Aorta (tissue), 5 donors: ENCODE measurements around the gene PCDHA2. TPM values are rescaled to one million over a fixed set of nuclear protein-coding genes. Genes with fewer than 3 reads are reported as not detected.
"Not testable (repeated sequence)": the region's sequence is repeated elsewhere in the genome, so short reads cannot be mapped to it uniquely, and the experiment has no call there.

Experiments used
- ATAC-seq: fragments of 200-7000 bp; cut with Tn5 transposase; one replicate; pipeline ENCODE4 v1.9.1; 2022; ENCODE audit warnings: moderate library complexity; ENCODE audit not compliant: low FRiP score
- DNase-seq, 2 donors: peaks; one replicate each; pipeline ENCODE4 v3.0.0-alpha.2; 2020
- H3K27ac ChIP-seq, 2 donors: one replicate each; pipeline ENCODE4 v1.5.1; 2013; ENCODE audit warnings: low read length in 2 of 2, mild to moderate bottlenecking in 2 of 2, moderate library complexity in 2 of 2, control low read depth in 1 of 2, inconsistent platforms in 1 of 2, low read depth in 1 of 2
- H3K27me3 ChIP-seq, 2 donors: one replicate each; pipeline ENCODE4 v1.6.1; 2013; ENCODE audit warnings: control low read depth in 1 of 2, low read length in 1 of 2, mild to moderate bottlenecking in 1 of 2, moderate library complexity in 1 of 2; ENCODE audit not compliant: insufficient read depth in 2 of 2, control insufficient read depth in 1 of 2
- H3K36me3 ChIP-seq, 2 donors: one replicate each; pipeline ENCODE4 v1.6.1; 2013; ENCODE audit warnings: control low read depth in 1 of 2, low read length in 1 of 2, mild to moderate bottlenecking in 1 of 2; ENCODE audit not compliant: insufficient read depth in 2 of 2, control insufficient read depth in 1 of 2
- H3K4me1 ChIP-seq, 2 donors: one replicate each; pipeline ENCODE4 v1.6.1; 2013; ENCODE audit warnings: low read length in 2 of 2, control low read depth in 1 of 2, mild to moderate bottlenecking in 1 of 2, moderate library complexity in 1 of 2; ENCODE audit not compliant: insufficient read depth in 2 of 2, control insufficient read depth in 1 of 2
- H3K4me3 ChIP-seq, 2 donors: one replicate each; pipeline ENCODE4 v1.5.1; 2013; ENCODE audit warnings: low read length in 2 of 2, control low read depth in 1 of 2, mild to moderate bottlenecking in 1 of 2
- H3K9me3 ChIP-seq: one replicate; pipeline ENCODE4 v1.6.1; 2013; ENCODE audit warnings: mild to moderate bottlenecking, low read length; ENCODE audit not compliant: control insufficient read depth
- WGBS, 2 donors: extraction: QIAGEN DNeasy Blood & Tissue Kit; methylation state at CpG; one replicate each; pipeline ENCODE4 v1.1.7; 2013; 5-methylcytosine and 5-hydroxymethylcytosine counted together
- intact Hi-C, 2 donors: fragments of 100-400 bp; cut with DNase I; formaldehyde crosslinking; loops; one replicate each; pipeline versions ENCODE4 v1.14.2 to v1.15.0; 2022
- long read RNA-seq, 2 donors: library from polyadenylated mRNA; unstranded; transcript quantifications; one replicate each; pipeline ENCODE4 v2.0.0, GENCODE V29; 2020 to 2021
- polyA plus RNA-seq, 2 donors: library from polyadenylated mRNA; stranded (reverse); fragments of 200-250 nt; gene quantifications; one replicate each; pipeline ENCODE4 v1.2.3, GENCODE V29; 2013
- total RNA-seq, 2 donors: library from RNA; stranded (reverse); fragmentation: NEBNext Ultra II Directional; extraction: Animal tissue kit (Norgen Biotek cat#: 25700); gene quantifications; one replicate each; pipeline ENCODE4 v1.2.1, GENCODE V29; 2021
- donor health status: healthy with polysubstance abuse.
- donor health status: Bipolar disorder and iron deficiency.
- donor health status: DM: no; HTN: no; CAD: no.
- donor health status: DM: no; HTN: no; CAD: no.
- donor health status: DM: yes; HTN: yes; CAD: no.

The PCDHA2 gene
- total RNA-seq (under 1 TPM; 0.13 to 0.24 TPM), polyA plus RNA-seq (not detected)
- long read RNA-seq, donor 1, partial matches to known transcripts = 0 of 1 reads
- long read RNA-seq, donor 1, other reads (novel, unspliced or antisense) = 1 of 1 reads
- long read RNA-seq, donor 2 = 0 reads

DNA sequence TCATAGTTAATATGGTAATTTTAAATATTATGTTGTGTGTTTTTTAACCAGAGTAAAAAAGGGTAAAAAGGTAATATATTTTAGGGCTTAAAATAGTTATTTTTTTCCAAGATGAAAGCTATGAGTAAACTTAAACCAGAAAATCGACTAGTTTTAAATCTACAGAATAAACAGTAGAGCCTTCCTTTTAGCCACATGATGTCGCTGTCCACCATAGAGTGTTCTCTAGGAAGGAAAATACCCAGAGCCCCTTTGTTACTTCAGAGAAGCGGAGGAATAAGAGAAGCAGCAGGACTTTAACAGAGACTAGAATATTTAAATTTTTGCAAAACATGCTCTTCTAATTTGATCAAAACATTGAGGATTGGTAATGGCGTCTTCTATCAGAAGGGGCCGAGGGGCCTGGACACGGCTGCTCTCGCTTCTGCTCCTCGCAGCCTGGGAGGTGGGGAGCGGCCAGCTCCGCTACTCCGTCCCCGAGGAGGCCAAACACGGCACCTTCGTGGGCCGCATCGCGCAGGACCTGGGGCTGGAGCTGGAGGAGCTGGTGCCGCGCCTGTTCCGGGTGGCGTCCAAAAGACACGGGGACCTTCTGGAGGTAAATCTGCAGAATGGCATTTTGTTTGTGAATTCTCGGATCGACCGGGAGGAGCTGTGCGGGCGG lies at the start of gene PCDHA2:
TSS of gene PCDHA2 (plus strand) at position 258 of the 664 bp plus-strand sequence.
- H3K36me3 ChIP-seq = no peaks in the 10 kb centered on the region
- 14 to 18% methylated on average over 27 of the region's 27 CpGs for WGBS, 2 donors
- DNase-seq (no peak), ATAC-seq (no peak)
- intact Hi-C loops = no loop called here
- H3K27ac ChIP-seq = no peak within 1 kb of the TSS
- no peaks in the 10 kb centered on the region for H3K4me1 ChIP-seq
- no peak within 1 kb of the TSS for H3K4me3 ChIP-seq
- H3K9me3 ChIP-seq = peaks cover 14% of the 10 kb centered on the region
- H3K27me3 ChIP-seq = no peaks in the 10 kb centered on the region

- peaks cover 9% of the 10 kb centered on the region for H3K9me3 ChIP-seq
- H3K36me3 ChIP-seq = no peaks in the 10 kb centered on the region
- WGBS, 2 donors = 66 to 81% methylated on average over 5 of the region's 5 CpGs
- intact Hi-C loops = no loop called here
- H3K27ac ChIP-seq = no peak overlapping the region
- no peaks in the 10 kb centered on the region for H3K27me3 ChIP-seq
- no peak for DNase-seq
- H3K4me1 ChIP-seq = no peaks in the 10 kb centered on the region
- no peak for ATAC-seq
- H3K4me3 ChIP-seq = no peak overlapping the region
Observed at GRCh38 chr5:140753561-140753960, 41.1 kb upstream of the PCDHA2 start.

- H3K4me1 ChIP-seq = no peaks in the 10 kb centered on the region
- no peak for ATAC-seq
- no peaks in the 10 kb centered on the region for H3K27me3 ChIP-seq
- no peak overlapping the region for H3K4me3 ChIP-seq
- 90 to 96% methylated on average over 2 of the region's 2 CpGs for WGBS, 2 donors
- intact Hi-C loops = no loop called here
- H3K27ac ChIP-seq = no peak overlapping the region
- H3K36me3 ChIP-seq = no peaks in the 10 kb centered on the region
- DNase-seq = no peak
- H3K9me3 ChIP-seq = peaks cover 17% of the 10 kb centered on the region
Observed at GRCh38 chr5:140764177-140764973, 30.3 kb upstream of the PCDHA2 start.

- no peaks in the 10 kb centered on the region for H3K4me1 ChIP-seq
- H3K27ac ChIP-seq = no peak overlapping the region
- ATAC-seq = no peak
- intact Hi-C loops = no loop called here
- no peak overlapping the region for H3K4me3 ChIP-seq
- H3K36me3 ChIP-seq = no peaks in the 10 kb centered on the region
- H3K27me3 ChIP-seq = no peaks in the 10 kb centered on the region
- peaks cover 11% of the 10 kb centered on the region for H3K9me3 ChIP-seq
- WGBS, 2 donors = 80 to 86% methylated on average over 4 of the region's 4 CpGs
- no peak for DNase-seq
Observed at GRCh38 chr5:140767444-140767843, 27.2 kb upstream of the PCDHA2 start.

- intact Hi-C loops = no loop called here
- H3K4me1 ChIP-seq = no peaks in the 10 kb centered on the region
- H3K9me3 ChIP-seq = peaks cover 23% of the 10 kb centered on the region
- H3K27me3 ChIP-seq = no peaks in the 10 kb centered on the region
- ATAC-seq (no peak), DNase-seq (no peak)
- no peak overlapping the region for H3K27ac ChIP-seq
- 82 to 83% methylated on average over 1 of the region's 1 CpG for WGBS, 2 donors
- no peak overlapping the region for H3K4me3 ChIP-seq
- H3K36me3 ChIP-seq = no peaks in the 10 kb centered on the region
Observed at GRCh38 chr5:140780512-140780911, 14.1 kb upstream of the PCDHA2 start.

- Histone ChIP-seq H3K27ac (no peak within 1 kb of the TSS), H3K9me3 (peaks cover 37% of the 10 kb centered on the region), H3K27me3 (no peaks in the 10 kb centered on the region), H3K4me3 (no peak within 1 kb of the TSS), H3K36me3 (no peaks in the 10 kb centered on the region), H3K4me1 (no peaks in the 10 kb centered on the region)
- DNase-seq = no peak
- WGBS, 2 donors = 15 to 17% methylated on average over 29 of the region's 29 CpGs
- intact Hi-C loops = no loop called here
- no peak for ATAC-seq
Observed at GRCh38 chr5:140785905-140786686, 8.6 kb upstream of the PCDHA2 start, which contains the start of gene PCDHA1. Gene PCDHA1, plus strand, starts transcription at chr5:140786140.

- ATAC-seq, H3K27ac ChIP-seq, H3K4me1 ChIP-seq, intact Hi-C loops, H3K4me3 ChIP-seq, H3K27me3 ChIP-seq, H3K36me3 ChIP-seq: not testable (repeated sequence)
- peak in 1 of 2 donors; percentile 73 for DNase-seq
- peaks cover 31% of the 10 kb centered on the region for H3K9me3 ChIP-seq
- WGBS, 2 donors = 30% methylated on average over 44 of the region's 44 CpGs
Observed at GRCh38 chr5:140787422-140787821, 7.2 kb upstream of the PCDHA2 start.

DNA sequence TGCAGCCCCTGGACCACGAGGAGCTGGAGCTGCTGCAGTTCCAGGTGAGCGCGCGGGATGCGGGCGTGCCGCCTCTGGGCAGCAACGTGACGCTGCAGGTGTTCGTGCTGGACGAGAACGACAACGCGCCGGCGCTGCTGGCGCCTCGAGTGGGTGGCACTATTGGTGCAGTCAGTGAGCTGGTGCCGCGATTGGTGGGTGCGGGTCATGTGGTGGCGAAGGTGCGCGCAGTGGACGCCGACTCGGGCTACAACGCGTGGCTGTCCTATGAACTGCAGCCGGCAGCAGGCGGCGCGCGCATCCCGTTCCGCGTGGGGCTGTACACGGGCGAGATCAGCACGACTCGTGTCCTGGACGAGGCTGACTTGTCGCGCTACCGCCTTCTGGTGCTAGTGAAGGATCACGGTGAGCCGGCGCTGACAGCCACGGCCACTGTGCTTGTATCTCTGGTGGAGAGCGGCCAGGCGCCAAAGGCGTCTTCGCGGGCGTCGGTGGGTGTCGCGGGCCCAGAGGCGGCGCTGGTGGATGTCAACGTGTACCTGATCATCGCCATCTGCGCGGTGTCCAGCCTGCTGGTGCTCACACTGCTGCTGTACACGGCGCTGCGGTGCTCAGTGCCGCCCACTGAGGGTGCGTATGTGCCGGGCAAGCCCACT lies 6.7 kb upstream of the PCDHA2 start:
- H3K27me3 ChIP-seq, H3K4me3 ChIP-seq, H3K27ac ChIP-seq, ATAC-seq, intact Hi-C loops, H3K4me1 ChIP-seq, H3K36me3 ChIP-seq: not testable (repeated sequence)
- WGBS, 2 donors = 27 to 28% methylated on average over 64 to 70 of the region's 70 CpGs
- peaks cover 27% of the 10 kb centered on the region for H3K9me3 ChIP-seq
- DNase-seq = peak in 1 of 2 donors; percentile 66
